Lower leg skin (tissue), 3 donors: ENCODE data around the gene TAX1BP3.

Experiments
- POLR2A ChIP-seq, 2 donors: fragments of 450-650 bp; IDR thresholded peaks; one replicate each; pipeline ENCODE4 v1.6.1; 2016 to 2017; ENCODE audit warnings: antibody characterized with exemption in 2 of 2, mild to moderate bottlenecking in 1 of 2, moderate library complexity in 1 of 2
- TF ChIP-seq, protein P1 (sequence below), 3 donors: fragments of 450-650 bp; IDR thresholded peaks; one replicate each; pipeline ENCODE4 v1.5.1; 2016; ENCODE audit warnings: antibody characterized with exemption in 3 of 3, mild to moderate bottlenecking in 3 of 3, moderate library complexity in 2 of 3

DNA sequence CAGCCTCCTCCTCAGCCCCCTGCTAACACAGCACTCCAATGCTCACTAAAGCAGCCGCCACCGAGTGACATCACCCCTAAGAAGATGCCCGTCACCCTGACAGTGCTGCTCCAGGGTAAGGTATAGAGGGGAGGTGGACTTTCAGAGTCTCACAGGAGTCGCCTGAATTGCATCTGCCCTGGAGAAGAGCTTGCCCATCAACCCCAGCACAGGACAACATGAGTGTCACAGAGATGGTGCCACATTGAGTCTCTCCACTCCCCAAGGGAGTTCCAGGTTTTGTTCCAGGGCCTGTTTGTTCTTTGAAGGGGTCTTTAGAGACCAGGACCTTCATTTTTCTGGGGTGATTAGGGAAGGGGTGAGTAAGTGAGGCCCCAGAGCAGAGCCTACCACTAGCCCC, 29.8 kb upstream of the TAX1BP3 start:
- TF ChIP-seq, protein P1, sequence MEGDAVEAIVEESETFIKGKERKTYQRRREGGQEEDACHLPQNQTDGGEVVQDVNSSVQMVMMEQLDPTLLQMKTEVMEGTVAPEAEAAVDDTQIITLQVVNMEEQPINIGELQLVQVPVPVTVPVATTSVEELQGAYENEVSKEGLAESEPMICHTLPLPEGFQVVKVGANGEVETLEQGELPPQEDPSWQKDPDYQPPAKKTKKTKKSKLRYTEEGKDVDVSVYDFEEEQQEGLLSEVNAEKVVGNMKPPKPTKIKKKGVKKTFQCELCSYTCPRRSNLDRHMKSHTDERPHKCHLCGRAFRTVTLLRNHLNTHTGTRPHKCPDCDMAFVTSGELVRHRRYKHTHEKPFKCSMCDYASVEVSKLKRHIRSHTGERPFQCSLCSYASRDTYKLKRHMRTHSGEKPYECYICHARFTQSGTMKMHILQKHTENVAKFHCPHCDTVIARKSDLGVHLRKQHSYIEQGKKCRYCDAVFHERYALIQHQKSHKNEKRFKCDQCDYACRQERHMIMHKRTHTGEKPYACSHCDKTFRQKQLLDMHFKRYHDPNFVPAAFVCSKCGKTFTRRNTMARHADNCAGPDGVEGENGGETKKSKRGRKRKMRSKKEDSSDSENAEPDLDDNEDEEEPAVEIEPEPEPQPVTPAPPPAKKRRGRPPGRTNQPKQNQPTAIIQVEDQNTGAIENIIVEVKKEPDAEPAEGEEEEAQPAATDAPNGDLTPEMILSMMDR (IDR thresholded peaks at IDR 0.05): no peak
- no peak for TF ChIP-seq POLR2A (IDR thresholded peaks at IDR 0.05)
